Right cardiac atrium (tissue), 5 donors: ENCODE measurements around the gene CPEB3. TPM values are rescaled to one million over a fixed set of nuclear protein-coding genes. Genes with fewer than 3 reads are reported as not detected.

Experiments used
- ATAC-seq, 2 donors: fragments of 200-7000 bp; cut with Tn5 transposase; one replicate each; pipeline versions ENCODE4 v1.8.0 to v1.9.1; 2020; ENCODE audit warnings: moderate library complexity in 2 of 2, mild to moderate bottlenecking in 1 of 2
- DNase-seq, 3 donors: peaks; one replicate each; pipeline ENCODE4 v3.0.0-alpha.2; 2020
- H3K27ac ChIP-seq: one replicate; pipeline ENCODE4 v1.5.1; 2013; ENCODE audit warnings: mild to moderate bottlenecking, low read length, control low read depth, moderate library complexity
- H3K27me3 ChIP-seq: one replicate; pipeline ENCODE4 v1.6.1; 2013; ENCODE audit not compliant: control insufficient read depth, insufficient read depth
- H3K4me1 ChIP-seq: one replicate; pipeline ENCODE4 v1.6.1; 2013; ENCODE audit warnings: low read length; ENCODE audit not compliant: control insufficient read depth, insufficient read depth
- H3K4me3 ChIP-seq: one replicate; pipeline ENCODE4 v1.5.1; 2013; ENCODE audit warnings: low read length, control low read depth
- H3K9me3 ChIP-seq: one replicate; pipeline ENCODE4 v1.6.1; 2013; ENCODE audit warnings: low read length; ENCODE audit not compliant: control insufficient read depth
- WGBS: extraction: QIAGEN DNeasy Blood & Tissue Kit; methylation state at CpG from one replicate; pipeline ENCODE4 v1.1.7; 2013; 5-methylcytosine and 5-hydroxymethylcytosine counted together
- intact Hi-C, 4 donors: fragments of 100-400 bp; cut with DNase I; formaldehyde crosslinking; loops; one replicate each; pipeline versions ENCODE4 v1.11.0 to v1.14.0; 2022 to 2023
- polyA plus RNA-seq: library from polyadenylated mRNA; stranded (reverse); fragments of 200-250 nt; gene quantifications from one replicate; pipeline ENCODE4 v1.2.3, GENCODE V29; 2013
- total RNA-seq, 4 donors: library from RNA; stranded (reverse); fragmentation: NEBNext Ultra II Directional; extraction: Animal tissue kit (Norgen Biotek cat#: 25700); gene quantifications; one replicate each; pipeline ENCODE4 v1.2.1, GENCODE V29; 2021
- donor health status: healthy with polysubstance abuse.
- donor health status: DM: no; HTN: yes; CAD: no.
- donor health status: DM: no; HTN: no; CAD: no.
- donor health status: DM: no; HTN: yes; CAD: no; lungs with severe emphysema.
- donor health status: DM: yes; HTN: yes; CAD: no.

Gene CPEB3
- total and polyA plus RNA-seq, 5 donors = 4.6 to 14.3 (median 11.6) TPM

- peak overlapping the region; percentile 35 for H3K27ac ChIP-seq
- H3K4me1 ChIP-seq = peaks cover 10% of the 10 kb centered on the region
- no peak for ATAC-seq
- intact Hi-C loops = no loop called here
- H3K9me3 ChIP-seq = no peaks in the 10 kb centered on the region
- 85% methylated on average over 4 of the region's 4 CpGs for WGBS
- H3K27me3 ChIP-seq = no peaks in the 10 kb centered on the region
- DNase-seq = no peak
- no peak overlapping the region for H3K4me3 ChIP-seq
These were observed 188.2 kb downstream of the CPEB3 start for GRCh38 chr10:92102601-92103213.

- Histone ChIP-seq H3K27ac (no peak overlapping the region), H3K4me3 (no peak overlapping the region), H3K4me1 (peaks cover 1% of the 10 kb centered on the region), H3K9me3 (no peaks in the 10 kb centered on the region), H3K27me3 (no peaks in the 10 kb centered on the region)
- WGBS = 86% methylated on average over 2 of the region's 2 CpGs
- no peak for ATAC-seq
- DNase-seq = no peak
- intact Hi-C loops = loop anchor here in 1 of 4 donors (5.0 to 10.0 kb wide), 2 partner anchors 200 to 337 kb away; partner anchors contain the start of genes CPEB3 and MARCHF5
These were observed 195.9 kb downstream of the CPEB3 start for GRCh38 chr10:92094960-92095359.

DNA sequence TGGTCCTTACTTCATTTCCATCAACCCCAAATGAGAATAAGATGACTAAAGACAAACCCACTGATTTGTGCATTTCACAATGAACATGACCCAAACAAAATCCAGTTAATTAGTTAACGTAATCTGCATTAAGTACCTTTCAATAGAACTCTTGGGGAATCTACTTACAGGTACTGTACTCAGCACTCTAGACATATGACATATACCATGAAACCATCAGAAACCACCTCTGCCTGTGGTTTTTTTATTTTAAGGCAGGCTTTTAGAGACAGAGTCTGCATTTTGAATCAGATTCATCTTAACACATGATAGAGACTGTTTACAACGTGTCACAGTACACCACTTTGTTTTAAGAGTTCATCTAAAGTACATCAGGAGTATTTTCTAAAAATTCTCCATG is 198.9 kb downstream of the CPEB3 start:
- intact Hi-C loops = loop anchor here in 1 of 4 donors (5.0 to 10.0 kb wide), 2 partner anchors 203 to 340 kb away; partner anchors contain the start of genes CPEB3 and MARCHF5
- no peaks in the 10 kb centered on the region for H3K9me3 ChIP-seq
- H3K27ac ChIP-seq = no peak overlapping the region
- no peaks in the 10 kb centered on the region for H3K27me3 ChIP-seq
- DNase-seq = no peak
- H3K4me3 ChIP-seq = no peak overlapping the region
- WGBS = 57% methylated on average over 2 of the region's 2 CpGs
- no peaks in the 10 kb centered on the region for H3K4me1 ChIP-seq
- no peak for ATAC-seq

- DNase-seq (peak; percentile 55 to 73 (median 61)), ATAC-seq (peak; percentile 94 to 97)
- WGBS = 6% methylated on average over 7 of the region's 7 CpGs
- no peak overlapping the region for H3K27ac ChIP-seq
- intact Hi-C loops = loop anchor here in 3 of 4 donors (5.0 to 10.0 kb wide), 6 partner anchors 147 to 349 kb away; partner anchors contain the start of genes CPEB3 (in 2 of the 3) and MARCHF5 (in 2 of the 3)
- H3K4me1 ChIP-seq = no peaks in the 10 kb centered on the region
- no peaks in the 10 kb centered on the region for H3K27me3 ChIP-seq
- H3K4me3 ChIP-seq = no peak overlapping the region
- H3K9me3 ChIP-seq = no peaks in the 10 kb centered on the region
These were observed 203.0 kb downstream of the CPEB3 start for GRCh38 chr10:92087750-92088395.

DNA sequence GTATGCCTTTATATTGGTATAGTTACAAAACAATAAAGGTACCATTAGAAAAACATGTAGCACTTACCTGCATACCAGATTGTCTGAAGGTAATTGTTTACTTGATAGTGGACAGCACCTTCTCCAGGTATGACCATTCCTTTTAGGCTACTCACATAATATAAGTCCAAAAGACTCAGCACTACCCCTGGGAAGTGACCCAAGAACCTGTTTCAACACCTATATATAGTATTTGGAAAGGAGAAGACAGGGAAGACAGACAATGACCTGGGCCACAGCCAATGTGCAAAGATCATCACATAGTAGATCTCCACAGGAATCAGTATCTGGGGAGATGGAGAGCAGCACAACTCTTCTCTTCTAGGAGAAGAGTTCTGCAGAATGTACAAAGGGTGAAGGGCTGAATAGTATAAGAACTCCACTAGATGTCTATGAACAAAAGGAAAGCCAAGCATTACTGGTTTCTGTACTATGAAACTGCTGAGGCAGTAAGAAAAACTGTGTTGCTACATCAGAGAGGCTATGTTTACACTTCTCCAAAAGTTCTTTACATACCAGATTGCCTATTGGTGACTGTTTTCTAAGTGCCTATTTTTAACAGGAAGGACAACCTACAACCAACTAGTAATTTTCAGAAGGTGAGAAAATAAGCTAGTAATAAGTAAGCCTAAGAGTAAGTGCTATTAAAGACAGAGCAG is 208.1 kb downstream of the CPEB3 start:
- ATAC-seq (no peak), DNase-seq (no peak)
- intact Hi-C loops = loop anchor here in 2 of 4 donors (10.0 kb wide), 3 partner anchors 152 to 352 kb away; partner anchors contain the start of genes CPEB3 (in 1 of the 2) and MARCHF5 (in 1 of the 2)
- H3K4me1 ChIP-seq = no peaks in the 10 kb centered on the region
- H3K9me3 ChIP-seq = no peaks in the 10 kb centered on the region
- H3K27ac ChIP-seq = no peak overlapping the region
- no peak overlapping the region for H3K4me3 ChIP-seq
- no peaks in the 10 kb centered on the region for H3K27me3 ChIP-seq

- Histone ChIP-seq H3K27me3 (no peaks in the 10 kb centered on the region), H3K9me3 (no peaks in the 10 kb centered on the region), H3K27ac (no peak overlapping the region), H3K4me3 (no peak overlapping the region), H3K4me1 (no peaks in the 10 kb centered on the region)
- intact Hi-C loops = loop anchor here in 2 of 4 donors (10.0 kb wide), 3 partner anchors 153 to 353 kb away; partner anchors contain the start of genes CPEB3 (in 1 of the 2) and MARCHF5 (in 1 of the 2)
- no peak for ATAC-seq
- DNase-seq = no peak
These were observed 209.2 kb downstream of the CPEB3 start for GRCh38 chr10:92081641-92082040.

- Histone ChIP-seq H3K27ac (no peak overlapping the region), H3K27me3 (no peaks in the 10 kb centered on the region), H3K4me1 (no peaks in the 10 kb centered on the region), H3K4me3 (no peak overlapping the region), H3K9me3 (no peaks in the 10 kb centered on the region)
- 98% methylated on average over 3 of the region's 3 CpGs for WGBS
- DNase-seq (no peak), ATAC-seq (no peak)
- intact Hi-C loops = loop anchor here in 2 of 4 donors (10.0 kb wide), 3 partner anchors 155 to 355 kb away; partner anchors contain the start of genes CPEB3 (in 1 of the 2) and MARCHF5 (in 1 of the 2)
These were observed 210.6 kb downstream of the CPEB3 start for GRCh38 chr10:92080244-92080643.

DNA sequence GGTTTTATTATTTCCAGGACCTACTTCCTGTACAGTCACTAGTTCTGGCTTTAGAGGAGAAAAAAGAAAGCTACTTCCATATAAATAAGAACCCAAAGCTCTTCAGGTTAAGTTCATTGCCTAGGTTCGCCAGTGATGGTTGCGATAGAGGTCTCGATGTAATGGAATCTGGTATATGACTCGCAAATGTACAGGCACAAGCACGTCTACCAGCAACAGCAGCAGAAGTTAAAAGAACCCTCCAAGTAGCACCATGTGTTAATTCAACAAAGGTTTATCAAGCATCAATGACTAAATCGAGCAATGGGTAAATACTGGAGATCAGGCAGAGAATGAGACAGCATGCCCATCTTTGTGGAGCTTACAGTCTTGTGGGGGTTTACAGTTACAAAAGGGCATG is 211.9 kb downstream of the CPEB3 start:
- DNase-seq (no peak), ATAC-seq (no peak)
- no peaks in the 10 kb centered on the region for H3K9me3 ChIP-seq
- H3K4me1 ChIP-seq = no peaks in the 10 kb centered on the region
- no peak overlapping the region for H3K27ac ChIP-seq
- intact Hi-C loops = no loop called here
- H3K27me3 ChIP-seq = no peaks in the 10 kb centered on the region
- WGBS = 95% methylated on average over 6 of the region's 6 CpGs
- H3K4me3 ChIP-seq = no peak overlapping the region

GRCh38 chr10:92076722-92077121 is 214.2 kb downstream of the CPEB3 start:
- no peak for ATAC-seq
- intact Hi-C loops = no loop called here

DNA sequence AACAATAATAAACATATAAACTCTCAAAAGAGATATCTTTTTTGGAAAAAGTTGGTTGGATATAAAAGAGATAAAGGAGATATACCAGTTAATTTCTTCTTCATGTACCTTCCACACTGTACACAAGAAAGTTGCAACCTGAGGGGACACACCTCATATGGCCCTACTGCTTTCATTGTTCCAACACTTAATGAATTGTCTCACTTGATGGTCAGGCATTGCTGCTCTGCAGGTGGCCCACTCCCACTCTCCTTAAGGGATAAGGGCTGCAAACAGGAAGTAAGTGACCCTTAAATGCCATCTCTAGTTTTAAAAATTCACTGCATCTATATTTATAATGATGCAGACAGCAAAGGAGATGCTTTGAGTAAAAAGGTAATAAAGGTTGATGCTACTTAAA is 215.0 kb downstream of the CPEB3 start:
- Histone ChIP-seq H3K4me1 (no peaks in the 10 kb centered on the region), H3K27me3 (no peaks in the 10 kb centered on the region), H3K27ac (no peak overlapping the region), H3K9me3 (no peaks in the 10 kb centered on the region), H3K4me3 (no peak overlapping the region)
- intact Hi-C loops = no loop called here
- no peak for DNase-seq
- ATAC-seq = no peak

More at GRCh38 chr10:92076722-92077121, 214.2 kb downstream of the CPEB3 start:
- H3K4me3 ChIP-seq = no peak overlapping the region
- no peaks in the 10 kb centered on the region for H3K9me3 ChIP-seq
- DNase-seq = no peak
- H3K27me3 ChIP-seq = no peaks in the 10 kb centered on the region
- no peak overlapping the region for H3K27ac ChIP-seq
- no peaks in the 10 kb centered on the region for H3K4me1 ChIP-seq
